GM18505 (cell line): ENCODE data around the gene FAM25A.

Experiments
- ATAC-seq: cut with Tn5 transposase; IDR thresholded peaks from one replicate; pipeline ENCODE4 v1.9.1; 2021; ENCODE audit not compliant: unreplicated experiment
- POLR2A ChIP-seq: IDR thresholded peaks from 4 replicates; pipeline ENCODE4 v1.6.1; 2011; ENCODE audit warnings: borderline replicate concordance; ENCODE audit not compliant: insufficient read depth, insufficient read length; ENCODE audit errors: extremely low read depth

Gene FAM25A

GRCh38 chr10:87066178-87066577 is 46.1 kb downstream of the FAM25A start:
- no peak for ATAC-seq
- TF ChIP-seq POLR2A = no peak

DNA sequence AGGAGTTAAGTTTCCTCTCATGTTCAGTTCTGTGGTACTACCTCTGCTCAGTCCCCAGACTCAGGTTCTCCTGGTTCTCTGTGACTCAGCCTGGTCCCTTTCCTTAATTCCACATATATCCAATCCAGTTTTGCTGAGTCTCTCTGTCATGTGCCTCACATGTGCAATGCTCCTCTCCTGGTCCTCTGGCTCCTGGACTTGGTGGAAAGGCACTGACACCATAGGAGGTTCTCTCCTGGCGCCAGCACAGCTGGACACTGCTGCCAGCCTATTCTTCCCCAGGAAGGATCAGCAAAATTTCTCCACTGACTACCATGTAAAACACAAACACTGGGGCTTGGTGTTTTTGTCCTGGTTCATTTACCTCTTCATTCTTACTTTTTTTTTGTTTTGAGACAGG is 46.8 kb downstream of the FAM25A start:
- ATAC-seq = no peak
- no peak for TF ChIP-seq POLR2A

- no peak for TF ChIP-seq POLR2A
- ATAC-seq = no peak
Observed at GRCh38 chr10:87068281-87068680, 48.2 kb downstream of the FAM25A start.

DNA sequence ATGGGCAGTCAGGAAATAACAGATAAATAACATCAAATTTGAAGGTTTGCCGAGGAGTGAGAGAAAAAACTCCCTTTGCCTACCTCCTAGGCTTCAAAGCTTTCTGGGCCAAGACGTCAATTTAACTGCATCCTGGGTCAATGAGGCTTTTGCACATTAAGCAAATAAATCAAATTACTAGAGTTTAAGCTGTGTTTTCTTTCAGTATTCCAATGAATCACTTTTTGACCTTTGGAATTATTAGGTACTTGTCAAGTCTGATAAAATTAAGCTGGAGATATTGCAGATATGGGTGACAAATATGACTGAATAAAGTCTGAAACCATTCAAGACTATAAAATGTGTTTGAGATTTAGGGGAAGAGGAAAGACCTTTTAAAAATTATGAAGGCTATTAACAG is 52.4 kb downstream of the FAM25A start:
- no peak for TF ChIP-seq POLR2A
- ATAC-seq = no peak
